Mesothelial cell of epicardium (in vitro differentiated cells): ENCODE measurements around the gene SCN4A. TPM values are rescaled to one million over a fixed set of nuclear protein-coding genes. Genes with fewer than 3 reads are reported as not detected.

Source experiments
- DNase-seq, 2 experiments: peaks; one replicate each; pipeline ENCODE4 v3.0.0; 2021; ENCODE audit warnings: low spot score in 2 of 2; ENCODE audit not compliant: unreplicated experiment in 2 of 2
- H3K27ac Mint-ChIP-seq: 2 replicates; pipeline ENCODE4 v1.8.0; 2021; ENCODE audit warnings: mixed read lengths
- H3K27me3 Mint-ChIP-seq: 2 replicates; pipeline ENCODE4 v1.8.0; 2021; ENCODE audit warnings: low read depth, mixed read lengths
- H3K36me3 Mint-ChIP-seq: 2 replicates; pipeline ENCODE4 v1.8.0; 2021; ENCODE audit warnings: mixed read lengths
- H3K4me1 Mint-ChIP-seq: 2 replicates; pipeline ENCODE4 v1.8.0; 2021; ENCODE audit warnings: mixed read lengths
- H3K4me3 Mint-ChIP-seq: 2 replicates; pipeline ENCODE4 v1.8.0; 2021; ENCODE audit warnings: mild to moderate bottlenecking, moderate library complexity, mixed read lengths
- H3K9me3 Mint-ChIP-seq: 2 replicates; pipeline ENCODE4 v1.8.0; 2021; ENCODE audit warnings: mixed read lengths
- total RNA-seq: library from RNA; stranded (reverse); gene quantifications from 3 replicates; pipeline ENCODE4 v1.2.1, GENCODE V29; 2021
- TF ChIP-seq, protein P1 (sequence below): fragments of 200-600 bp; sonication (generic); IDR thresholded peaks from one replicate; pipeline ENCODE4 v1.5.0; 2021; ENCODE audit warnings: antibody characterized with exemption; ENCODE audit not compliant: unreplicated experiment

The SCN4A gene
- total RNA-seq, 1 donor from 2014 or later, result 0.51 TPM

DNA sequence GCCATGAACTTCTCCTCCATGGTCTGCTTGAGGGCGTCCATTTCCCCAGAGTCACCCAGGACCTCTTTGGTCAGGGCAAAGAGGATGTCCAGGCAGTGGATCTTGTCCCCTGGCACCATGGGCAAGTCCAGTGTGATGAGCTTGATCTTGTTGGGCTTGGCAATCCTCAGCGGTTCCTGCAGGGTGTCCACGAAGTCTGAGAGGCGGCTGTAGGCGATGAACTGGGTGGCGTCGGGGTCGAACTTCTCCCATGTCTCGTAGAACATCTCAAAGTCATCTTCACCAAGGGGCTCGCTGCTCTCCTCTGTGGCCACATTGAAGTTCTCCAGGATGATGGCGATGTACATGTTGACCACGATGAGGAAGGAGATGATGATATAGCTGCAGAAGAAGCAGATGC is 31.6 kb downstream of the SCN4A start:
- no peaks in the 10 kb centered on the region for H3K4me1 Mint-ChIP-seq
- no peaks in the 10 kb centered on the region for H3K36me3 Mint-ChIP-seq
- DNase-seq, result no peak
- TF ChIP-seq, protein P1, sequence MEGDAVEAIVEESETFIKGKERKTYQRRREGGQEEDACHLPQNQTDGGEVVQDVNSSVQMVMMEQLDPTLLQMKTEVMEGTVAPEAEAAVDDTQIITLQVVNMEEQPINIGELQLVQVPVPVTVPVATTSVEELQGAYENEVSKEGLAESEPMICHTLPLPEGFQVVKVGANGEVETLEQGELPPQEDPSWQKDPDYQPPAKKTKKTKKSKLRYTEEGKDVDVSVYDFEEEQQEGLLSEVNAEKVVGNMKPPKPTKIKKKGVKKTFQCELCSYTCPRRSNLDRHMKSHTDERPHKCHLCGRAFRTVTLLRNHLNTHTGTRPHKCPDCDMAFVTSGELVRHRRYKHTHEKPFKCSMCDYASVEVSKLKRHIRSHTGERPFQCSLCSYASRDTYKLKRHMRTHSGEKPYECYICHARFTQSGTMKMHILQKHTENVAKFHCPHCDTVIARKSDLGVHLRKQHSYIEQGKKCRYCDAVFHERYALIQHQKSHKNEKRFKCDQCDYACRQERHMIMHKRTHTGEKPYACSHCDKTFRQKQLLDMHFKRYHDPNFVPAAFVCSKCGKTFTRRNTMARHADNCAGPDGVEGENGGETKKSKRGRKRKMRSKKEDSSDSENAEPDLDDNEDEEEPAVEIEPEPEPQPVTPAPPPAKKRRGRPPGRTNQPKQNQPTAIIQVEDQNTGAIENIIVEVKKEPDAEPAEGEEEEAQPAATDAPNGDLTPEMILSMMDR, result no peak
- H3K27me3 Mint-ChIP-seq, result peaks cover 3% of the 10 kb centered on the region
- H3K27ac Mint-ChIP-seq, result no peak overlapping the region
- H3K4me3 Mint-ChIP-seq, result no peak overlapping the region
- no peaks in the 10 kb centered on the region for H3K9me3 Mint-ChIP-seq

DNA sequence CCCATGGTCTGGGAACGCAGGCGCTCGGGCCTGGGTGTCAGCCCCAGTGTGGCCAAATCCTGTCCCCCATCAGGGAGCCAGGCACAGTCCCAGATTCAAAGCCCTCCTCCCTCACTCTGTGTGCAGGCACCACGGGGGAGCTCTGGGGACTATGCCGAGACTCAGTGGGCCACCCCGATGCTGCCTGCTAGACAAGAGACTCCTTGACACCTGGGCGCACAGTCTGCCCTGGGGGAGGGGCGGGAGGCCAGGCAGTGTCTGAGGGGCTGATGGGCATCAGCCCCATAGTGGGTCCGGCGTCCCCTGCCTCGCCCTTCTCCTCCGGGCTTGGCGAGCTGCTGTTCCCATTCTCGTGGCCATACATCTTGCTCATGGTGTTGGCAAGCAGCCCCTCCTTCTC is 32.1 kb downstream of the SCN4A start:
- Mint-ChIP-seq H3K27ac (no peak overlapping the region), H3K9me3 (no peaks in the 10 kb centered on the region)
- no peak for DNase-seq

DNA sequence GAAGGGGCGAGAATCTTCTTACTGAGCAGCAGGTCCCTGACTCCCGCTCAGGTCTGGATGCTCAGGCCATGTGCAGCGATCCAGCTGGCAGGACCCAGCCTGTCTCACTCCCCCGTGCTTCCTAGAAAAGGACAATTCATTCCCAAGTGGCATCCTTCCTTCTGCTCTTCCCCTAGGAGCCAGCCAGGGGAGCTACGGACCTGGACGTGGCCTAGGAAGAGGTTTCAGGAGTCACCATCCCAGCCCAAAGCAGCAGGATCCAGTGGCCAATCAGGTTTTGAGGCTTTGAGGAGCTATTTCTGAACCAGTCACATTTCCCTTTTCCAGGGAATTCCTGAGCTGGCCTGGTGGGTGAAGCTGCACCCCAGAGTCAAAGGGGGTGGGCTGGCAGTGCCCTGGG is 32.8 kb downstream of the SCN4A start:
- TF ChIP-seq, protein P1, result no peak
- no peaks in the 10 kb centered on the region for H3K36me3 Mint-ChIP-seq
- H3K9me3 Mint-ChIP-seq, result no peaks in the 10 kb centered on the region
- peaks cover 4% of the 10 kb centered on the region for H3K27me3 Mint-ChIP-seq
- no peak overlapping the region for H3K4me3 Mint-ChIP-seq
- DNase-seq, result no peak
- no peaks in the 10 kb centered on the region for H3K4me1 Mint-ChIP-seq
- H3K27ac Mint-ChIP-seq, result no peak overlapping the region

More for the DNA sequence above, 32.1 kb downstream of the SCN4A start:
- H3K4me3 Mint-ChIP-seq, result no peak overlapping the region
- TF ChIP-seq, protein P1, result no peak
- peaks cover 4% of the 10 kb centered on the region for H3K27me3 Mint-ChIP-seq
- H3K4me1 Mint-ChIP-seq, result no peaks in the 10 kb centered on the region
- H3K36me3 Mint-ChIP-seq, result no peaks in the 10 kb centered on the region

DNA sequence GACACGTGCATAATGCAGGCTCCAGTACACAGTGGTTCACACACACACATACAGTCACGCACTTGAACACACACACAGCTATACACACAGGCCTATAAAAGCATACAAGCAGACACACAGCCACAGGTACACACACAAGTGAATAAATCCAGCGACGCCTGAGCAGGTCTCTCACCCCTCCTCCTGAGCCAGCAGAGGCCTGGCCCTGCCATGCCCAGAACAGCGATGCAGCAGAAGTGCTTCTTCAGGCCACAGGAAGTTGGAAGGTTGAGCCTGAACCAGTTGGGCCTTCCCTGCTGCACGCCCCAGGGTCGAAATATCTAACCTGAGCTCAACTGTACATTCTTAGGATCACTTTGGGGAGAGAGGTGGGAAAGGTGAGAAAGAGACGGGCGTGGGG is 33.3 kb downstream of the SCN4A start:
- no peak overlapping the region for H3K27ac Mint-ChIP-seq
- no peak for DNase-seq
- H3K27me3 Mint-ChIP-seq, result peaks cover 4% of the 10 kb centered on the region
- no peaks in the 10 kb centered on the region for H3K36me3 Mint-ChIP-seq
- H3K4me3 Mint-ChIP-seq, result no peak overlapping the region
- TF ChIP-seq, protein P1, result no peak
- no peaks in the 10 kb centered on the region for H3K4me1 Mint-ChIP-seq
- no peaks in the 10 kb centered on the region for H3K9me3 Mint-ChIP-seq

DNA sequence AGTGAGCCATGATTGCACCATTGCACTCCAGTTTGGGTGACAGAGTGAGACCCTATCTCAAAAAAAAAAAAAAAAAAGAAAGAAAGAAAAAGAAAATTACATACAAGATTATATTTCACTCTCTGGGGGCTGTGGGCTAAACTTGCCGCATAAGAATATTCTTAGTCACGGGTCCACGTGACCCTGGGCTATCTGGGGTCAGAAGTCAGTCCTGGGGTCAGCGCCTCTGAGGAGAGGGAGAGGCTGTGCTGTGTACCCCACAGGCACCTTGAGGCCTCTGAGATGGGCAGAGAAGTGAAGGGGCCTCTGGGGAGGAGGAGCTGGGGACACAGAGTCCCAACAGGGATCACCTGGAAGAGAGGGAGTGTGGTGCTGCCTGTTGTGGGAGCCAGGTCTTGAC is 34.8 kb downstream of the SCN4A start:
- Mint-ChIP-seq H3K27ac (no peak overlapping the region), H3K36me3 (no peaks in the 10 kb centered on the region), H3K9me3 (no peaks in the 10 kb centered on the region), H3K4me1 (no peaks in the 10 kb centered on the region), H3K4me3 (no peak overlapping the region), H3K27me3 (peaks cover 4% of the 10 kb centered on the region)
- DNase-seq, result no peak
- TF ChIP-seq, protein P1, result no peak

DNA sequence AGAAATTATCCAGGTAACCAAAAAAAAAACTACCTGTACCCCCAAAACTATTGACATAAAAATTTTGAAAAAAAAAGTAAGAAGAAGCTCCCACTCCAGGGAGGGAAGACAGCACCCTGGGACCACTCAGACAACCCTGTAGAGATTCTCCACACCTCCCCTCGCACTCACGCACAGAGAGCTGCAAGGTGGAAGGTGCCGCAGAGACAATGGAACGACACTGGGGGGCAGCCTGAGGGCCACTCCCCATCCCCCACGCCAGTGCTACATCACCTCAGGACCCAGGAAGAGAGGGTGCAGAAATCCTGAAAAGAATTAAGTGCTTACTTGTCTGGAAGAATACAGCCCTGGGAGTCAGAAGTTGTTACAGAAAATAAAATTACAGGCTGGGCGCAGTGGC is 35.4 kb downstream of the SCN4A start:
- no peaks in the 10 kb centered on the region for H3K4me1 Mint-ChIP-seq
- H3K9me3 Mint-ChIP-seq, result no peaks in the 10 kb centered on the region
- H3K27me3 Mint-ChIP-seq, result peaks cover 2% of the 10 kb centered on the region
- TF ChIP-seq, protein P1, result no peak
- H3K36me3 Mint-ChIP-seq, result no peaks in the 10 kb centered on the region
- no peak overlapping the region for H3K4me3 Mint-ChIP-seq
- H3K27ac Mint-ChIP-seq, result no peak overlapping the region
- DNase-seq, result no peak
